Upper lobe of left lung (tissue), 4 donors: ENCODE measurements around the gene CBX8.

Source experiments
- POLR2A ChIP-seq, 4 donors: fragments of 450-650 bp; IDR thresholded peaks; one replicate each; pipeline ENCODE4 v1.5.1; 2016 to 2017; ENCODE audit warnings: antibody characterized with exemption in 4 of 4, mild to moderate bottlenecking in 2 of 4
- POLR2AphosphoS5 ChIP-seq, 2 donors: sonication (generic); formaldehyde crosslinking; IDR thresholded peaks; one replicate each; pipeline ENCODE4 v1.5.1; 2017; ENCODE audit warnings: antibody characterized with exemption in 2 of 2
- TF ChIP-seq, protein P1 (sequence below), 6 experiments: fragments of 450-650 bp in 4 of 6; fragments of 200-600 bp in 2 of 6; sonication (generic) in 2 of 6; IDR thresholded peaks; one replicate each; pipeline ENCODE4 v1.5.1; 2016 to 2019; ENCODE audit warnings: antibody characterized with exemption in 6 of 6

GRCh38 chr17:79799538-79800324, 2.9 kb upstream of the CBX8 start:
- TF ChIP-seq POLR2A (IDR thresholded peaks at IDR 0.05) = no peak
- TF ChIP-seq, protein P1, sequence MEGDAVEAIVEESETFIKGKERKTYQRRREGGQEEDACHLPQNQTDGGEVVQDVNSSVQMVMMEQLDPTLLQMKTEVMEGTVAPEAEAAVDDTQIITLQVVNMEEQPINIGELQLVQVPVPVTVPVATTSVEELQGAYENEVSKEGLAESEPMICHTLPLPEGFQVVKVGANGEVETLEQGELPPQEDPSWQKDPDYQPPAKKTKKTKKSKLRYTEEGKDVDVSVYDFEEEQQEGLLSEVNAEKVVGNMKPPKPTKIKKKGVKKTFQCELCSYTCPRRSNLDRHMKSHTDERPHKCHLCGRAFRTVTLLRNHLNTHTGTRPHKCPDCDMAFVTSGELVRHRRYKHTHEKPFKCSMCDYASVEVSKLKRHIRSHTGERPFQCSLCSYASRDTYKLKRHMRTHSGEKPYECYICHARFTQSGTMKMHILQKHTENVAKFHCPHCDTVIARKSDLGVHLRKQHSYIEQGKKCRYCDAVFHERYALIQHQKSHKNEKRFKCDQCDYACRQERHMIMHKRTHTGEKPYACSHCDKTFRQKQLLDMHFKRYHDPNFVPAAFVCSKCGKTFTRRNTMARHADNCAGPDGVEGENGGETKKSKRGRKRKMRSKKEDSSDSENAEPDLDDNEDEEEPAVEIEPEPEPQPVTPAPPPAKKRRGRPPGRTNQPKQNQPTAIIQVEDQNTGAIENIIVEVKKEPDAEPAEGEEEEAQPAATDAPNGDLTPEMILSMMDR (IDR thresholded peaks at IDR 0.05) = no peak
- no peak for TF ChIP-seq POLR2AphosphoS5 (IDR thresholded peaks at IDR 0.05)
